ENCODE data around the gene N4BP2L1.

Gene N4BP2L1

GRCh38 chr13:32431361-32431760 lies 3.4 kb upstream of the N4BP2L1 start:
- DNase-seq: no peak

DNA sequence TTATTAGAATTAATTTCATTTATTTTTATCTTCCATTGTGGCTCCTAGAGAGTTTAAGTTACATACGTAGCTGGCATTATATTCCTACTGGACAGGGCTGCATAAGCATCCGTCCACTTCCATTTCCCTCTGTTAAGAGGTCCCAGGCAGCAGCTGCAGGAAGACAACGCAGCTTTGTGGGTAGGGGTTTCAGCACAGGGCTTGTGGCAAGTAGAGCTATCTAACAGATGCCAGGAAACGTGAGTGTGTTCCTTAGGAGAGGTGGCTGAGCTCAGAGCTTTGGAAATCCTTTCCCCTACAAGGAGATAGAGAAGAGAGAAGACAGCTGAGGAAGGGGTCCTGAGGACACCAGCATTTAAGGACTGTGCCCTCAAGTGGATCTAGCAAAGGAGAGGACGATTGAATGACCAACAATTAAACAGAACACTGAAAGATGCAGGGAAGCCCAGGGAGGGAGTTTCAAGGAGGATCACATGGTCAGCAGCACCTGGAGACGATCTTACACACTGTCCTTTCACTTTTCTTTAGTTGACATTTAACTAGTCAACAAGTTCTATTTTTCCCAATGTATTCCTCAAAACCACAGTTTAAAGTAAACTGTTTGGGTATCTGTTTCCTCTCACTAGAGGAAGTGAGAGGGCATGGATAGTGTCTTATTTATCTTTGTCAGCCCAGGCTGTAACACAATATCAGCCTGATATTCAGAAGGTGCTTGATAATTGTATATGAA lies 2.3 kb upstream of the N4BP2L1 start:
- no peak for DNase-seq

DNA sequence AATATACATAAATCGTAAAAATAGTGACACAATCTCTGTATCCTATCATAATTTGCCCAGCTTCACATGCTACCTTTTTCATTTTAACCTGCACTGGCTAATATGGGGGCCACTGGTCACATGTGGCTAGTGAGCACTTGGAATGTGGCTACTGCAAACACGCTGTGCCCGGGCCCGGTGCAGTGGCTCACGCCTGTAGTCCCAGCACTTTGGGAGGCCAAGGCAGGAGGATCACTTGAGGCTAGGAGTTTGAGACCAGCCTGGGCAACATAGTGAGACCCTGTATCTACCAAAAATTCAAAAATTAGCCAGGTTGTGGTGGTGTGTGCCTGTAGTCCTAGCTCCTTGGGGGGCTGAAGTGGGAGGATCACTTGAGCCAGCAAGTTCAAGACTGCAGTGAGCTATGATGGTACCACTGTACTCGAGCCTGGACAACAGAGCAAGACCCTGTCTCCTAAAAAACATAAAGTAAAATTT lies 1.5 kb upstream of the N4BP2L1 start:
- DNase-seq: no peak

DNA sequence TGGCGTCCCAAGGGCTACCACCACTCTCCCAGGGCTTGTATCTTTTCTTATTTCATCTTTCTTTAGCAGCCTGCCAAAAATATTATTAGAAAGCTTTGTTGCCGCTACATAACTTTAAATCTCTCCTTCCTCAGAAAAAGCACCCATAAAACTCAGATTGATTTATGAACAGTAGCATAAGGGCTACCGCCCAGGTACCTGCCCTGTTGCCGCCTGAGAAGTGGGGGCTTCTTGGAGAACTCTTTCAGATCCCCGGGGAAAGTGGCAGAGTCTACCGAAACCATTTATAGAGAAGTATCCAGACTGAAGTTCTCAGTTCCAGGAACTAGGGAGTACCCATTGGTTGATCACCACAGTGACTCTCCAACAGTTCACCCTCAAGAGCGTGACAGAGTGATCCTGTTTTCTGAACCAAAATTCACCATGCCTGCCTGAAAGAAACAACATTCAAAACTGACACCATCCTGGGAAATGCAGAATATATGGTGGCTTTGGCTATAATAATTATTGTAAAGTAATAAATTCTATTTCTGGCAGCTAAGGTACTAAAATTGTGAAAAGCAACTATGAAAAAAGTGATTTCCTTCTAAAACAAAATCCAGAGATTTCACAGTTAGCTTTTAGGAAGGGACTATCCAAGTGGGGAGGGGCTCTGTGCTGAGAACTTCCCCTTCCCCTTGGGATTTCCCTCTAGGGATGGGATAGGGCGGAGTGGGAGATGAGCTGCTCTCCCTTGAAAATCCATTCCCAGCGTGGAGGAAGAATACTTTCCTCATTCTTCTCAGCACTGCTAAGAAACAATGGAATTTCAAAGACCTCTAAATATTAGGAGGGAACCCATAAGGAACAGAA lies 877 bp upstream of the N4BP2L1 start:
- peak; percentile 20 for DNase-seq

GRCh38 chr13:32426990-32427851 lies 709 bp downstream of the N4BP2L1 start:
- peak; percentile 24 for DNase-seq

GRCh38 chr13:32426191-32426989 lies 1.5 kb downstream of the N4BP2L1 start:
- DNase-seq: peak; percentile 35

GRCh38 chr13:32425158-32425557 lies 2.8 kb downstream of the N4BP2L1 start:
- no peak for DNase-seq

GRCh38 chr13:32423592-32423991 lies 4.3 kb downstream of the N4BP2L1 start:
- DNase-seq: no peak

DNA sequence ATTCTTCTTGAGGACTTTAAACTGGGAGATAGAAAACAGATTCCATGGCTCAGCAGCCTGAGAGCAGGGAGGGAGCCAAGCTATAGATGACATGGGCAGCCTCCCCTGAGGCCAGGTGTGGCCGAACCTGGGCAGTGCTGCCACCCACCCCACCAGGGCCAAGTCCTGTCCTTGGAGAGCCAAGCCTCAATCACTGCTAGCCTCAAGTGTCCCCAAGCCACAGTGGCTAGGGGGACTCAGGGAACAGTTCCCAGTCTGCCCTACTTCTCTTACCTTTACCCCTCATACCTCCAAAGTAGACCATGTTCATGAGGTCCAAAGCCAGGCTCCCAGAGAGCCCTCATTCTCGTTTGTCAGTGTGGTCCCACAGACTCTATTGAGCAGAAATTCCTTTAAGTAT lies 8.1 kb downstream of the N4BP2L1 start:
- DNase-seq: no peak

DNA sequence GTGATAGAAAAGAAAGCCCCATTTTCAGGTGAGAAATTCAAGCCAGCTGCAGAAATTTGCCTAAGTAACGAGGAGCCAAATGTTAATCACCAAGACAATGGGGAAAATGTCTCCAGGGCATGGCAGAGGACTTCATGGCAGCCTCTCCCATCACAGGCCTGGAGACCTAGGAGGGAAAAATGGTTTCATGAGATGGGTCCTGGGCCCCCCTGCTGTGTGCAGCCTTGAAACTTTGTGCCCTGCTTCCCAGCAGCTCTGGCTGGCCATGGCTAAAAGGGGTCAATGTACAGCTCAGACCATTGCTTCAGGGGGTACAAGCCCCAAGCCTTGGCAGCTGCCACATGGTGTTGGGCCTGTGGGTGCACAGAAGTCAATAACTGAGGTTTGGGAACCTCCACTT lies 9.9 kb downstream of the N4BP2L1 start:
- DNase-seq: no peak

- no peak for DNase-seq
Observed at GRCh38 chr13:32415019-32415418, 12.9 kb downstream of the N4BP2L1 start.

- no peak for DNase-seq
Observed at GRCh38 chr13:32414580-32414979, 13.3 kb downstream of the N4BP2L1 start.

GRCh38 chr13:32413284-32413683 lies 14.6 kb downstream of the N4BP2L1 start:
- no peak for DNase-seq

GRCh38 chr13:32409561-32410421 lies 18.1 kb downstream of the N4BP2L1 start:
- DNase-seq: peak; percentile 35

GRCh38 chr13:32409001-32409313 lies 19.0 kb downstream of the N4BP2L1 start:
- no peak for DNase-seq

- DNase-seq: no peak
Observed at GRCh38 chr13:32408296-32409000, 19.5 kb downstream of the N4BP2L1 start.

- DNase-seq: no peak
Observed at GRCh38 chr13:32407854-32408253, 20.1 kb downstream of the N4BP2L1 start.

- DNase-seq: no peak
Observed at GRCh38 chr13:32403108-32403507, 24.8 kb downstream of the N4BP2L1 start.

- DNase-seq: no peak
Observed at GRCh38 chr13:32391101-32391619, 36.8 kb downstream of the N4BP2L1 start.

DNA sequence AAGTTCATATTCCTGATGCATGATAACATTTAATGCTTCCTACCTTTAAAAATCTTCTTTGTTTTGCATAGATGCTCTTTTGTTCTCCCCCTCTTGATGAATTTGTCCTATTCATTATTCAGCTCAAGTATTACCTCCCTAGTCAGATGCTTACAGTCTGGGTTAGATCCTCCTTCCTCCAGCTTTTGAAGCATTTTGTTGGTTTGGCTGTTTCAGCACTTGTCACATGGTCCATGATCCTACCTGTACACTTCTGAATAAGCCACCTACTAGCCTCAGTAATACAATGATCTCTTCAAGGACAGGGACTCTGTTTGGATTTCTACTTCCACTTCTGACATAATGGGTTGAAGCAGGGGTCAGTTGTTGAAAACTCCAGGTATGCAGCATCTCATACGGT lies 37.4 kb downstream of the N4BP2L1 start:
- DNase-seq: no peak

All from midbrain (tissue), 1 donor.